Type B pancreatic cell (in vitro differentiated cells): Measurements from ENCODE around the gene PHETA1. TPM values are rescaled to one million over a fixed set of nuclear protein-coding genes. Genes with fewer than 3 reads are reported as not detected.

Experiments used
- DNase-seq: peaks from one replicate; pipeline ENCODE4 v3.0.0; 2021; ENCODE audit warnings: mixed read lengths; ENCODE audit not compliant: unreplicated experiment; ENCODE audit errors: extremely low spot score
- H3K27ac Mint-ChIP-seq: 2 replicates; pipeline ENCODE4 v1.8.0; 2021; ENCODE audit warnings: mild to moderate bottlenecking, mixed read lengths
- H3K27me3 Mint-ChIP-seq: 2 replicates; pipeline ENCODE4 v1.8.0; 2021; ENCODE audit warnings: mixed read lengths
- H3K36me3 Mint-ChIP-seq: 2 replicates; pipeline ENCODE4 v1.8.0; 2021; ENCODE audit warnings: mixed read lengths
- H3K4me1 Mint-ChIP-seq: one replicate; pipeline ENCODE4 v1.8.0; 2021; ENCODE audit warnings: mixed read lengths; ENCODE audit not compliant: unreplicated experiment
- H3K4me3 Mint-ChIP-seq: 2 replicates; pipeline ENCODE4 v1.8.0; 2021; ENCODE audit warnings: mild to moderate bottlenecking, mixed read lengths
- H3K9me3 Mint-ChIP-seq: 2 replicates; pipeline ENCODE4 v1.8.0; 2021; ENCODE audit warnings: mixed read lengths
- total RNA-seq: library from RNA; stranded (reverse); gene quantifications from 2 replicates; pipeline ENCODE4 v1.2.1, GENCODE V29; 2021; ENCODE audit warnings: low replicate concordance
- TF ChIP-seq, protein P1 (sequence below): fragments of 200-600 bp; sonication (generic); conservative IDR thresholded peaks from 2 replicates; pipeline ENCODE4 v1.5.0; 2021; ENCODE audit warnings: antibody characterized with exemption, mild to moderate bottlenecking

Gene PHETA1
- total RNA-seq, 1 donor from 2014 or later, result 25.5 TPM

DNA sequence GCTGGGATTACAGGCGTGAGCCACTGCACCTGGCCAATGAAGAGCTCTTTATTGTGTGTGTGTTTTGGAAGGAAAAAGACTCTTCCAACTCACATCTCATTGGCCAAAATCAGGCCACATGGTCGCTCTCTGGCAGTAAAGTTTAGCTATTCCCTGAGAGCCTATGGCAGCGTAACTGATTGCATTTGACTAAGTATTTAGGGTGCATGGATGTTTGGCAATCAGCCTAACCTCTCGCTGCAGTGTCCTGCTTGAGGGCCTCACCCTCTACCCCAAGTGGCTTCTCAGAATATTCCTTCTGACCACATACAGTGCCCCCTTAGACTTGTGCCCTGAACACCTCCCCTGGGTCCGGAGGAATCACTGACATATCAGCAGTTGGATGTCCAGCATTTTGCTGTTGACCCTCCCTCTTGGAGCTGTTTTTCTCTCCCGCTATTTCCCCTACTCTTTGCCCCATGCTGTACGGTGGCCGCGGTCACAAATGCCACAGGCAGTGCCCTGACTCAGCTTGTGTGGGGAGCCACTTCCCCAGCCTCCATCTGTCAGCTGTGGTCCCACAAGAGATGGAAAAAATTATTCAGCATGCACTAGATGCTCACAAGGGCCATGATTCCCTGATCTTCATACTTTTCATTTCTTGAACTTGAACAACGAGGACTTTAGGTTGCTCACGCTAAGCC is 9.5 kb downstream of the PHETA1 start:
- TF ChIP-seq, protein P1, sequence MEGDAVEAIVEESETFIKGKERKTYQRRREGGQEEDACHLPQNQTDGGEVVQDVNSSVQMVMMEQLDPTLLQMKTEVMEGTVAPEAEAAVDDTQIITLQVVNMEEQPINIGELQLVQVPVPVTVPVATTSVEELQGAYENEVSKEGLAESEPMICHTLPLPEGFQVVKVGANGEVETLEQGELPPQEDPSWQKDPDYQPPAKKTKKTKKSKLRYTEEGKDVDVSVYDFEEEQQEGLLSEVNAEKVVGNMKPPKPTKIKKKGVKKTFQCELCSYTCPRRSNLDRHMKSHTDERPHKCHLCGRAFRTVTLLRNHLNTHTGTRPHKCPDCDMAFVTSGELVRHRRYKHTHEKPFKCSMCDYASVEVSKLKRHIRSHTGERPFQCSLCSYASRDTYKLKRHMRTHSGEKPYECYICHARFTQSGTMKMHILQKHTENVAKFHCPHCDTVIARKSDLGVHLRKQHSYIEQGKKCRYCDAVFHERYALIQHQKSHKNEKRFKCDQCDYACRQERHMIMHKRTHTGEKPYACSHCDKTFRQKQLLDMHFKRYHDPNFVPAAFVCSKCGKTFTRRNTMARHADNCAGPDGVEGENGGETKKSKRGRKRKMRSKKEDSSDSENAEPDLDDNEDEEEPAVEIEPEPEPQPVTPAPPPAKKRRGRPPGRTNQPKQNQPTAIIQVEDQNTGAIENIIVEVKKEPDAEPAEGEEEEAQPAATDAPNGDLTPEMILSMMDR, result no peak
- Mint-ChIP-seq H3K9me3 (no peaks in the 10 kb centered on the region), H3K4me3 (no peak overlapping the region), H3K27me3 (no peaks in the 10 kb centered on the region), H3K36me3 (no peaks in the 10 kb centered on the region), H3K4me1 (peaks cover 19% of the 10 kb centered on the region), H3K27ac (no peak overlapping the region)
- DNase-seq, result no peak

DNA sequence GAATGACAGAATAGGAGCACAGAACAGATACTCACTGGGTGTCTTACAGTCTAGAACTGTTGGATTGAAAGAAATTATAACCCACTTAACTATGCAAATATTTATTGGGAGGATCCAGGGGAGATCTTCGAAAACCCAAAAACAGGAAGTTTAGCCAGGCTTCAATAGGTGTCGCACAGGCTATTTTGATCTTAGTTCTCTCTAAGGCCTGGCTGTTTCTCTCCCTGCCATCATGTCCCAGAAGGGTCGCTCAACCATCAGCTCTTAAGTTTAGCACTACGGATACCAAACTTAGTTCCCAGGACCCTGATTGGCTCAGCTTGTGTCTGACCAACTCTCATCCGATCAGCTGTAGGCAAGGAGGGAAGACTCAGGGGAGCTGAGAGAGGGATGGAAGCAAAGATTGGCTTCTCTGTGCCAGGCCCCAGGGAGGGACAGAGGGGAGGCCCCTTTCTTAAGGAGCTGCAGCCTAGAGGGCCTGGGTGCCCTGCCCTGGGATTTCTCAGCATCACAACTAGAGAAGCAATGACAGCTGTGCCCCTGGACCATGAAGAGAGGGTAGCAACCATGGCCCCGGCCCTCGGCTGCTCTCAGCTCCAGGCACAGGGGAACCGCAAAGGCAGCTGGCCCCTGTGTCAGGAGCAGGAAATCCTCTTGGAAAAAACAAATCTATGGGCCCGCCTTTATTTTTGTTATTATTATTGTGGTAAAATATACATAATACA is 13.5 kb downstream of the PHETA1 start:
- DNase-seq, result no peak
- Mint-ChIP-seq H3K9me3 (no peaks in the 10 kb centered on the region), H3K27me3 (no peaks in the 10 kb centered on the region), H3K27ac (no peak overlapping the region), H3K4me3 (no peak overlapping the region), H3K4me1 (peaks cover 9% of the 10 kb centered on the region), H3K36me3 (no peaks in the 10 kb centered on the region)
- TF ChIP-seq, protein P1, result no peak

DNA sequence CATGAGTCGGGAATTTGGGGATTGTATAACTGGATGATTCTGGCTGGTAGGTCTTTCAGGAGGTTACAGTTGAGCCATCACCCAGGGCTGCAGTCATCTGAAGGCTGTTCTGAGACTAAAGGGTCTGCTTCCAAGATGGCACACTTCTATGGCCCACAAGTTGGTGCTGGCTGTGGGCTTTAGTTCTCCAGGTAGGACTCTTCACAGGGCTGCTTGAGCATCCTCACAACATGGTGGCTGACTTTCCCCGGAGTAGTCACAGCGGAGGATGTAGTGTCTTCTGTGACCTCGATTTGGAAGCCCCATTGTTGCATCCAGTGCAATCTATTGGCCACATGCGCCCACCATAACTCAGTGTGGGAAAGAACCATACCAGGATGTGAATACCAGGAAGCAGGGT is 14.4 kb downstream of the PHETA1 start:
- Mint-ChIP-seq H3K4me1 (peaks cover under 1% of the 10 kb centered on the region), H3K27ac (no peak overlapping the region), H3K4me3 (no peak overlapping the region), H3K9me3 (no peaks in the 10 kb centered on the region), H3K36me3 (no peaks in the 10 kb centered on the region), H3K27me3 (no peaks in the 10 kb centered on the region)
- TF ChIP-seq, protein P1, result no peak
- DNase-seq, result no peak

DNA sequence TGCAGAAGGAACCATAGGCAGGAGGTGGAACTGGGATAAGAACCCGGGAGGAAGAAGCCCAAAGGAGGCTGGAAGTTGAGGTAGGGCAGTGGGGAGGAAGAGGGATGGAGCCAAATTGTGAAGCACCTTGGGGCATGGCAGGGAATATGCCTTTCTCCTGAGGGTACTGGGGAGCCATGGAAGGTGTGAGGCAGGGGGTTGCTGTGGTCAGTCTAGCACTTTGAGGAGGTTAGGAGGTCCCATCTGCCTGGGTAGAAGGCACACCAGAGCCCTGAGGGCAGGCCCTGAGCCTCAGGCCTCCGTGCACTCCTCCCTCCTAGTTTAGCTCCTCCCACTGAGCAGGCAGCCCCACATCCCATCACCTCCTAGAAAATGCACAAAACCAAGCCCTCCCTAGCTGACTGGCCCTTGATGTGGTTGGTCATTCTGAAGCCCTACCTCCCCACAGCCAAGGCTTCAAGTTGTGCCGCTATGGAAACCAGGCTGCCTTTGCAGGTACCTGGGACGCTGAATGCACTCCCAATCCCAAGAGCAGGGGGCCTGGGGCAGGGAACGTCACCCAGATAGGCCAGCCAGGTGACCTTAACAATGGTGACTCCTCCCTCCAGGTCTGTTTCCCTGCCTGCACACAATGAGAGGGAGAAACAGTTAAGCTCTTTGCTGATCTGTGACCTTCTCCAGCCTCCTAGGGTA is 15.1 kb downstream of the PHETA1 start:
- TF ChIP-seq, protein P1, result no peak
- no peaks in the 10 kb centered on the region for H3K36me3 Mint-ChIP-seq
- no peaks in the 10 kb centered on the region for H3K27me3 Mint-ChIP-seq
- no peak overlapping the region for H3K4me3 Mint-ChIP-seq
- peaks cover 2% of the 10 kb centered on the region for H3K9me3 Mint-ChIP-seq
- H3K4me1 Mint-ChIP-seq, result no peaks in the 10 kb centered on the region
- DNase-seq, result no peak
- no peak overlapping the region for H3K27ac Mint-ChIP-seq

DNA sequence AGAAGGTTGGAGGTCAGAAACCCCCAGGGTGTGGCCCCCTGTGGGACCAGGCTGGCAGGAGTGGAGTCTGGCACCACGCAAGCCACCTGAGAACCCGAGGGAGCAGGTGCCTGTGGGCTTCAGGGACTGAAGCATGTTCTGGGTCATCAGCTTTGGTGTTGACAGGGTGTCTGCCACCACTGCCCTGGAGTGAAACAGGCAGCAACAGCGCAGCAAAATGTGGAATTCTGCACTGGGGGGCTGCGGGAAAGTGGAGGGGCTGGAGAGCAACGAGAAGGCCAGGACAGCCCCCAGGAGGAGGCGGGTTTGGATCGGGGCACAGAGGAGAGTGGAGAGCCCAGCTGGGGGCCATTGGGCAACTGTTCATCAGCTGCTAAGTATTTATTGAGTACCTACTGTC is 15.9 kb downstream of the PHETA1 start:
- no peaks in the 10 kb centered on the region for H3K27me3 Mint-ChIP-seq

More for the DNA sequence above, 15.9 kb downstream of the PHETA1 start:
- no peak overlapping the region for H3K4me3 Mint-ChIP-seq
- no peak overlapping the region for H3K27ac Mint-ChIP-seq
- H3K9me3 Mint-ChIP-seq, result peaks cover 4% of the 10 kb centered on the region
- TF ChIP-seq, protein P1, result no peak
- no peaks in the 10 kb centered on the region for H3K4me1 Mint-ChIP-seq
- no peaks in the 10 kb centered on the region for H3K36me3 Mint-ChIP-seq
- no peak for DNase-seq
